ENCODE results near the gene LMLN.
A peak's percentile ranks its signal among the peaks of the same experiment; 100 is the strongest.
"Not testable (repeated sequence)": the region's sequence is repeated elsewhere in the genome, so short reads cannot be mapped to it uniquely, and the experiment has no call there.

Gene LMLN, protein sequence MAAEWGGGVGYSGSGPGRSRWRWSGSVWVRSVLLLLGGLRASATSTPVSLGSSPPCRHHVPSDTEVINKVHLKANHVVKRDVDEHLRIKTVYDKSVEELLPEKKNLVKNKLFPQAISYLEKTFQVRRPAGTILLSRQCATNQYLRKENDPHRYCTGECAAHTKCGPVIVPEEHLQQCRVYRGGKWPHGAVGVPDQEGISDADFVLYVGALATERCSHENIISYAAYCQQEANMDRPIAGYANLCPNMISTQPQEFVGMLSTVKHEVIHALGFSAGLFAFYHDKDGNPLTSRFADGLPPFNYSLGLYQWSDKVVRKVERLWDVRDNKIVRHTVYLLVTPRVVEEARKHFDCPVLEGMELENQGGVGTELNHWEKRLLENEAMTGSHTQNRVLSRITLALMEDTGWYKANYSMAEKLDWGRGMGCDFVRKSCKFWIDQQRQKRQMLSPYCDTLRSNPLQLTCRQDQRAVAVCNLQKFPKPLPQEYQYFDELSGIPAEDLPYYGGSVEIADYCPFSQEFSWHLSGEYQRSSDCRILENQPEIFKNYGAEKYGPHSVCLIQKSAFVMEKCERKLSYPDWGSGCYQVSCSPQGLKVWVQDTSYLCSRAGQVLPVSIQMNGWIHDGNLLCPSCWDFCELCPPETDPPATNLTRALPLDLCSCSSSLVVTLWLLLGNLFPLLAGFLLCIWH

GRCh38 chr3:197959891-197960693 is at the start of gene LMLN:
Gene LMLN, plus strand, starts transcription at chr3:197960217. Its CDS starts 29 bp downstream, at chr3:197960246.
- DNase-seq (ENCODE audit: low read depth in 3 of 3): peak; percentile 89 to 91 (median 90)

- DNase-seq (ENCODE audit: low read depth in 3 of 3): no peak
These were observed 47.1 kb upstream of the LMLN start for GRCh38 chr3:197912741-197913476.

GRCh38 chr3:197913641-197914380 is 46.2 kb upstream of the LMLN start:
- DNase-seq (ENCODE audit: low read depth in 3 of 3): no peak

- not testable (repeated sequence) for DNase-seq (ENCODE audit: low read depth in 3 of 3)
These were observed 38.4 kb upstream of the LMLN start for GRCh38 chr3:197921429-197922275.

GRCh38 chr3:197926418-197926817 is 33.6 kb upstream of the LMLN start:
- no peak for DNase-seq (ENCODE audit: low read depth in 3 of 3)

DNA sequence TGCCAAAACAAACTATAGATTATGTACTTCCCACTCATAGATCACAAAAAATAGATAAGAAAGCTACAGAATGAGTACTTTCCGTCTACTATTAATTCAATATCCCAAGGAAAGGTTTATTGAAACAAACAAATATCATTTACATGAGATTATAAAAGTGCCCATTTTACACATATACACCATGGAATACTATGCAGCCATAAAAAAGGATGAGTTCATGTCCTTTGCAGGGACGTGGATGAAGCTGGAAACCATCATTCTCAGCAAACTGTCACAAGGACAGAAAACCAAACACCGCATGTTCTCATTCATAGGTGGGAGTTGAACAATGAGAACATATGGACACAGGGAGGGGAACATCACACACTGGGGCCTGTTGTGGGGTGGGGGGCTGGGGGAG is 32.4 kb upstream of the LMLN start:
- not testable (repeated sequence) for DNase-seq (ENCODE audit: low read depth in 3 of 3)

DNA sequence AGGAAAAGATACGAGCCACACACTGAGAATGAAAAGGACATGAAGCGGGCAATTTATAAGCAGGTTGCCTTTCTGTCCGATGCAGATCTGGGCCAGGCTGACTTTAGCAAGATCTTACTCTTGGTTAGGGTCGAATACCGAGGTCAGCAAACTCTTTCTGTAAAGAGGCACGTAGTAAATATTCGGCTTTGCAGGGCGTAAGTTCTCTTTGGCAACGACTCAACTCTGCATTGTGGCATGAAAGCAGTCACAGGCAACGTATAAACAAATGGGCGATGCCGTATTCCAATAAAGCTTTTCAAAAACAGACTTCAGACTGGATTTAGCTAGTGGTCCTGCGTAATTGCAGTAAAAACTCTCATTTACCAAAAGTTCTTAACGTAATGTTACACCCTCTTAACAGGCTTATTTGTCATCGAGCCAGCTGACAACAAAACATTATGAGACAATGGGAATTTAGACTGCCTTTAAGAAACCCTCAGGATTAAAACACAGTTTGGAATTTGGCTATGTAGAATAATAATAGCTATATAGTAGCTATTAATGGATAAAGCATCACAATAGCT is 23.1 kb upstream of the LMLN start:
- no peak for DNase-seq (ENCODE audit: low read depth in 3 of 3)

DNA sequence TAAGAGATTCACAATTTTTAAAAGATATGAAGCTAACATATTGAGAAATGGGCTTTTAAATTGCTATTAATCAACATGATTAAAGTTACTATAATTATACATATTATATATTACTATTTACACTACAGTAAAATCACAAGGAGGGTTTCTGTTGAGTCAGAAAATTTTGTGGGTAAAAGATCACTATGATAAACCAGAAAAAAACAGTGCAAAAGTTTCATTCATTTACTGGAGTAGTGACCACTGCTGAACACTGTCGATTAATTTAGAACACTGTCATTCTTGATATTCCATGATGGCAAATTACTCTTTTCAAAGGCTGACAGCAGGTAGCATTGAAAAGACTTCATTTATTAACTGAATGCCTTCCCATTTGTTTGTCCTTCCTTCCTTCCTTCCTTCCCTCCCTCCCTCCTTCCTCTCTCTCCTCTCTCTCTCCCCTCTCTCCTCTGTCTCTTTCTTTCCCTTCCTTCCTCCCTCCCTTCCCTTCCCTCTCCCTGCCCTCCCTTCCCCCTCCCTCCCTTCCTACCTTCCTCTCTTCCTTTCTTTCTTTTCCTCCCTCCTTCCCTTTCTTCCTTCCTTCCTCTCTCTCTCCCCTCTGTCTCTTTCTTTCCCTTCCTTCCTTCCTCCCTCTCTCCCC is 19.2 kb upstream of the LMLN start:
- no peak for DNase-seq (ENCODE audit: low read depth in 3 of 3)

GRCh38 chr3:197942956-197943556 is 17.0 kb upstream of the LMLN start:
- no peak for DNase-seq (ENCODE audit: low read depth in 3 of 3)

DNA sequence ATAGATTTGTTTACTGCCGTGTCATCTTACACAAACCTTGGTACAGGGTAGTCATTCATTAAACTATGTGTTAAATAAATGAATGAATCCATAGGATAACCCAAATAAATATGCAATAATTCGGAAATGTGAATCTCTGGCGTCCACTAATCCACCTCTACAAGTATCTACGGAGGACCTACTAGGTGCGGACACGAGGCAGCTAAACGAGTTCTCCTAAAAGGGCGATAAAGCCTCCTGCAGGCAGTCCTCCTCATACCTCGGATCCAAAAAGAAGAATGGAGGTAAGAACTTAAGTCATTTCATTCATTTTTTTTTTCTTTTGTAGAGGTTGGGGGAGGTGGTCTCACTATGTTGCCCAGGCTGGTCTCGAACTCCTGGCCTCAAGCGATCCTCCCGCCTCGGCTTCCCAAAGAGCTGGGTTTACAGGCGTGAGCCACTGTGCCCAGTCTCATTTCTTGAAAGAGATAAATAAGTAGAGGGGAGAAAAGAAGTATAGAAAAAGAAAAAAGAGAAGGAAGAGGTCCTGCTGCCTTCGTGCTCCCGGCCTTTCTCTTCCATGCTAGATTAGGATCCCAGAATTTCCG is 10.7 kb upstream of the LMLN start:
- no peak for DNase-seq (ENCODE audit: low read depth in 3 of 3)

DNA sequence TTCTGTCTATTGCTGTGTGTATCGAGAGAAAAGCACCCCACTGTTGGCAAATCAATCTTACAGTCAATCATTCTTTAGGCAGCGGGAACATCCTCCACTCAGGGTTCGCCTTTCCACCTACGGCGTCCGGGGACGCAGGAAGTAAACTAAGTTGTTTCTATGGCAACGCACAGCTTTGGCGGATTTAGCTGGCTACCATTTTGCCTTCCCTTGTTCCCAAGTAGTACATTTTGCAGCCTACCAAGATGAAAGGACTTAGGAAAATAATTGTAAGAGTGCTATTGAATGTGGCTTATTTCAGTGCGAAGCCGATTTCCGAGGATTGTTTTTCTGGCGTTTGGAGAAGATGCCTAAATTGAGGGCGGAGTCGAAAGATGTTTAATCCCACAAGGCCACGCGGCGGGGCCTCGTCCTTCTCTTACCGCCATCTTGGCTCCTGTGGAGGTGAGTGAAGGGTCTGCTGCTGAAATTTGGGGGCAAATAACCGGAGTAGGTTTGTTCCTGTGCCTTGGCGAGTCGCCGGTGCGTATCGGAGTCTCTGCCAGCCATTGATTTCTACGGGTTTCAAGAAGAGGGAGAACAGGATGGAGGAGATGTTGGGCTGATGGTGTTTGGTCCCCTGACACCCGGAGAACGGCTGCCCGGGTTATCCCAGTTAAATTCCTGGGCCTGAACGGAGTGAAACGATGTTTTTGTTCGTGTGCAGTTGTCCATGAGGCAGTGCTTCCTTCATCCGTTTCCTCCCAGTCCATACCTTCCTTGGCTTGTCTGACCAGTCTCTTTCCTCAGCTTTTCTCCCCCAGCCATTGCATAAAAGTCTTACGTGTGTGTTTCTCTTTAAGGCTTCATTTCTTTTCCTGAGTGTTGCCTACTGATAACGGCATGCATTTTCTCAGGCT is 10.0 kb upstream of the LMLN start, which contains the start of gene RPL35A:
RPL35A (plus strand) TSS at position 413 of the 899 bp plus-strand sequence. CDS start 778 bp downstream, outside the sequence.
- peak; percentile 66 to 76 (median 66) for DNase-seq (ENCODE audit: low read depth in 3 of 3)

DNA sequence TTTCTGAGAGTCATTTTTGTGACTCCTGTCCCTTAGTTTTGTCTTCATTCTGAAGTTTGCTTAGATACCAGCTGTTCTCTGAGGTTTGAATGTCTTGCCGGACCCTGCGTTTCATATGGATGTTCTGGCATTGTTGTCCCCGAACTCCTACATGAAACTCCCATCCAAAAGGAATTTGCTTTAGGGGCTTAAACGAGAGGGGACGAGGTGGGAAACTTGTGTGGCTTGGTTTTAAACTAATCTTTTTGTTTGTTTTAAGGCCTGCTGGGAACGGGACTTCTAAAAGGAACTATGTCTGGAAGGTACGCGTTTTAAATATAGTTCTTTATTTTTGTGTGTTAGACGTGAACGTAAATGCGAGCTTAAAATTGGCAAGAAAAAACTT is 9.3 kb upstream of the LMLN start:
- no peak for DNase-seq (ENCODE audit: low read depth in 3 of 3)

DNA sequence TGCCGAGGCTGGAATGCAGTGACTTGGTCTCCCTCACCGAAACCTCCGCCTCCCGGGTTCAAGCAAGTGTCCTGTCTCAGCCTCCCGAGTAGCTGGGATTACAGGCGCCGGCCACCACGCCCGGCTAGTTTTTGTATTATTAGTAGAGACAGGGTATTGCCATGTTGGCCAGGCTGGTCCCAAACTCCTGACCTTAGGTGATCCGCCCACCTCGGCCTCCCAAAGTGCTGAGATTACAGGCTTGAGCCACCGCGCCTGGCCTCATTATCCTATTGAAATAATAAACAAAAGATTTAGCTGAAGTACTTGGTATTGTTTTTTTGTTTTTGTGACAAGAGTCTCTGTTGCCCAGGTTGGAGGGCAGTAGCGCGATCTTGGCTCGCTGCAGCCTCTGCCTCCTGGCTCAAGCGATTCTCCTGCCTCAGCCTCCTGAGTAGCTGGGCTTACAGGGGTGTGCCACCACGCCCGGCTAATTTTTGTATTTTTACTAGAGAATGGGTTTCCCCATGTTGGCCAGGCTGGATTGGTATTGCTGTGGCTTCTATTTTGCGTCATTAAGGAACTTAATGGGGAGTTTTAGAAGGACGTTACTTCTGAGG is 8.5 kb upstream of the LMLN start:
- DNase-seq (ENCODE audit: low read depth in 3 of 3): no peak

GRCh38 chr3:197952440-197952839 is 7.6 kb upstream of the LMLN start:
- no peak for DNase-seq (ENCODE audit: low read depth in 3 of 3)

DNA sequence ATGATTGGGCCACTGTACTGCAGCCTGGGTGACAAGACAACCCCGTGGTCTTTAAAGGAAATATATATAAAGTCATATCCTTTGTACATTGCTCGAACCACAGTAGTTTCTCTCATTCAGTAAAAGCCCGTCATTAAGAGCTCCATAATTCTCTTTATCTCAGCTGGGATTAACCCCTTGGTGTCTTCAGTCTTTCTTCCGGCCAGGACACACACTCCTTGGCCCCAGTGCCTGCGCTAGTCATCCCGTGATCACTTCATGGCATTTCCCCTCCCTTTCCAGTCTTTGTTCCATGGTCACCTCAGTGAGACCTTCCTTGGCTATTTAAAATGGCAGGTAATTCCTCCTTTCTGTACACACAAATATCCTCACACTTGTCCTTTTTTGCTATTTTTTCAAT is 6.7 kb upstream of the LMLN start:
- no peak for DNase-seq (ENCODE audit: low read depth in 3 of 3)

GRCh38 chr3:197953881-197954280 is 6.1 kb upstream of the LMLN start:
- no peak for DNase-seq (ENCODE audit: low read depth in 3 of 3)

Data from stimulated activated CD4-positive, alpha-beta T cell treated with anti-CD3 and anti-CD28 coated beads, TNF-alpha, amount 100 ng/mL, for 4 hours (primary cell).